Body of pancreas (tissue), 4 donors: ENCODE data around the gene ADAMTS7.

Source experiments
- POLR2A ChIP-seq, 3 donors: fragments of 450-650 bp; IDR thresholded peaks; one replicate each; pipeline ENCODE4 v1.6.1; 2016; ENCODE audit warnings: antibody characterized with exemption in 3 of 3, mild to moderate bottlenecking in 2 of 3
- TF ChIP-seq, protein P1 (sequence below), 7 experiments: fragments of 450-650 bp in 4 of 7; fragments of 200-600 bp in 3 of 7; sonication (generic) in 3 of 7; IDR thresholded peaks; one replicate each; pipeline ENCODE4 v1.5.1; 2016 to 2019; ENCODE audit warnings: antibody characterized with exemption in 7 of 7

DNA sequence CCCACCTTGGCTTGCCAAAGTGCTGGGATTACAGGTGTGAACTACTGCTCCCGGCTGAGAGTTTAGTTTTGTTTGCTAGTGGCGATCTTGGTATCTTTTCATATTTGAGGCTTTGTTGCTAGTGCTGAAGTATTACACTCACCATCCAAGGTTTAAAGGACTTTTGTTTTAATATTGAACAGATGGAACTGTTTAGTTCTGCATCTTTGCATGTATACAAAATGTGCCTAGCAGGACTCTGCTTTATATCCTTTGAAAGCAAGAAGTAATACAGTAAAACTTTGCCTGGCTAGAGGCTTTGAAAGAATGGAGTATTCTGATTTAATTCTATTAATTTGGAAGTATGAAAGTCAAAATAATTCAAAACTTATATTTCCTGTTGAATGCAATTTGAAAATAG, 92.4 kb downstream of the ADAMTS7 start:
- TF ChIP-seq, protein P1, sequence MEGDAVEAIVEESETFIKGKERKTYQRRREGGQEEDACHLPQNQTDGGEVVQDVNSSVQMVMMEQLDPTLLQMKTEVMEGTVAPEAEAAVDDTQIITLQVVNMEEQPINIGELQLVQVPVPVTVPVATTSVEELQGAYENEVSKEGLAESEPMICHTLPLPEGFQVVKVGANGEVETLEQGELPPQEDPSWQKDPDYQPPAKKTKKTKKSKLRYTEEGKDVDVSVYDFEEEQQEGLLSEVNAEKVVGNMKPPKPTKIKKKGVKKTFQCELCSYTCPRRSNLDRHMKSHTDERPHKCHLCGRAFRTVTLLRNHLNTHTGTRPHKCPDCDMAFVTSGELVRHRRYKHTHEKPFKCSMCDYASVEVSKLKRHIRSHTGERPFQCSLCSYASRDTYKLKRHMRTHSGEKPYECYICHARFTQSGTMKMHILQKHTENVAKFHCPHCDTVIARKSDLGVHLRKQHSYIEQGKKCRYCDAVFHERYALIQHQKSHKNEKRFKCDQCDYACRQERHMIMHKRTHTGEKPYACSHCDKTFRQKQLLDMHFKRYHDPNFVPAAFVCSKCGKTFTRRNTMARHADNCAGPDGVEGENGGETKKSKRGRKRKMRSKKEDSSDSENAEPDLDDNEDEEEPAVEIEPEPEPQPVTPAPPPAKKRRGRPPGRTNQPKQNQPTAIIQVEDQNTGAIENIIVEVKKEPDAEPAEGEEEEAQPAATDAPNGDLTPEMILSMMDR (IDR thresholded peaks at IDR 0.05) = no peak
- no peak for TF ChIP-seq POLR2A (IDR thresholded peaks at IDR 0.05)
